Fibroblast of skin of left biceps (primary cell): Measurements from ENCODE around the gene TMEM26.
"Not testable (repeated sequence)": the region's sequence is repeated elsewhere in the genome, so short reads cannot be mapped to it uniquely, and the experiment has no call there.

Source experiments
- DNase-seq, 2 experiments: peaks; one replicate each; pipeline ENCODE4 v3.0.0-alpha.2; 2013; ENCODE audit warnings: low read depth in 2 of 2

TMEM26 gene

DNA sequence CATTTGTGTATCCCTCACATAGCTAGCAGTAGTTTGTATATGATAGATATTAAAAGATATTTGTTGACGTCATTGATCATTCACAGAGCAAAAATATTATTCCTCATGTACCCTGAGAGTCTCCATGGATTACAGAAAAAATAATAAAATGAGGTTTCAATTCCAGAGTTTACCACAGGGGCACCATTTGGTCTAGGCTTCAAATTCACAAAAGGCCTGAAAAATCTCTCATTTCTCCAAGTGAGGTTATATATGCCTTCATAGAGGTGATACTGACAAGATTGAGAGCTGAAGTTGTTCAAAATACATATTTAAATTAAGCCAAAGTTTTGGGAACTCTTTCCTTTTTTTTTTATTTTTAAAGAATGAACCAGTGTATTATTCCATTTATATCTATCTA is 52.7 kb downstream of the TMEM26 start:
- no peak for DNase-seq

GRCh38 chr10:61399406-61399805 is 53.8 kb downstream of the TMEM26 start:
- DNase-seq: peak; percentile 19 to 41

- DNase-seq: no peak
These were observed 54.6 kb downstream of the TMEM26 start for GRCh38 chr10:61398366-61399129.

DNA sequence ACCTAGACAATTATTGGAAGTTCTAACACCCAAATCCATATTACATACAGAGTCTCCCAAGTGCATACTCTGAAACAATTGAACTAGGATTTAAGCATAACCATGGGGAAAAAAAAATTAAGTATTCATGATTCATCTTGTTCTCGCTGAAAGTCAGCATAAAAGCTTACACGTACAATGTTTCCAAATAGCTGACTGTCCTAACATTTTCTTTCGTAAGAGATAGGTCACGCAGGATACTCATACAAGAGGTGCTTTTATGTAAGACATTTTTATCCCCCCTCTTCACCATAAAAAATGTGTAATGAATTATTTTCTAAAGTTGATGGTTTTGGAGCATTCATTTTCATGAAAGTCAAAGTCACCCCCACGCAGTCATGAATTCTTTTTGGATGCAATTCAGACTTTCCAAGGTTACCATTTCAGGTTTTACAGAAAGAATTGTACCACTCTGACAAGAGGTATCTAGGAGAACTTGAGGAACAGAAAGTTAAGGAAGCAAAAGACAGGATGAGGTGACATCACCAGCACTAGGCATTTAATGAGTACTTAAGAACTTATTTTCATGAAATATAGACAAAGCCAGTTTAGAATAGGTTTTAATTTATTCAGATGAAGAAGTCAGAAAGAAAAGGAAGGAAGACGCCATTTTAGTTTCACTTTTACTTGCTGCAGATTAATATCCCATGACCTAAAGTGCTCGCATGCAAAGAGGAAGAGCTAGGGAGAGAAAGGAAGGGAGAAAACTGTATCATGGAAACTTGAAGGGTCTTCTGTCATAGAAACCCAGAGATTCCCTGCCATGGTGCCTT is 55.8 kb downstream of the TMEM26 start:
- peak; percentile 24 to 33 for DNase-seq

GRCh38 chr10:61391281-61391680 is 61.9 kb downstream of the TMEM26 start:
- DNase-seq: no peak

- DNase-seq: no peak
These were observed 62.3 kb downstream of the TMEM26 start for GRCh38 chr10:61390851-61391250.

DNA sequence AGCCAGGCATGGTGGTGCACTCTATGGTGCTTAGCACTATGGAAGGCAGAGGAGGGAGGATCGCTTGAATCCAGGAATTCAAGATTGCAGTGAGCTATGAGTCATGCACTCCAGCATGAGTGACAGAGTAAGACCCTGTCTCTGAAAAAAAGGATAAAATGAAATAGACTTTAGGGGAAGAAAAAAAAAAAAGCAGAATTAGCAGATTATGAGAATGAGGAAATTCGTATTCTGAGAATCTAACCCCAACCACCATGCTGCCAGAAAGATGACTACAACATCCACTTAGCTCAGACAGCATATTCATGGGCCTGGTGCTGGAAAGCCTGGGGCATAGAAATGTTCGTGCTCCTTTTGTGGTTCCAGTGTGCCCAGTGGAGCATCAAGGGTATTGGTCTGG is 63.3 kb downstream of the TMEM26 start:
- no peak for DNase-seq

DNA sequence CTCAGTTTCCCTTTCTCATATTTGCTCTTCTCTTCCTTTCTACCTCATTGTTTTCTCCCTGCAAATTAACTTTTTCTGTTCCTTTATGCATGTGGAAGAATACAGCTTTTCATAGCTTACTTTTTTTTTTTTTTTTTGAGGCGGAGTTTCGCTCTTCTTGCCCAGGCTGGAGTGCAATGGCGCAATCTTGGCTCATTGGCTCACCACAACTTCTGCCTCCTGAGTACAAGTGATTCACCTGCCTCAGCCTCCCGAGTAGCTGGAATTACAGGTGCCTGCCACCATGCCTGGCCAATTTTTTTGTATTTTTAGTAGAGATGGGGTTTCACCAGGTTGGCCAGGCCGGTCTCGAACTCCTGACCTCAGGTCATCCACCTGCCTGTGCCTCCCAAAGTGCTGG is 64.2 kb downstream of the TMEM26 start:
- DNase-seq: not testable (repeated sequence)

GRCh38 chr10:61385231-61386001 is 67.8 kb downstream of the TMEM26 start:
- DNase-seq: no peak

DNA sequence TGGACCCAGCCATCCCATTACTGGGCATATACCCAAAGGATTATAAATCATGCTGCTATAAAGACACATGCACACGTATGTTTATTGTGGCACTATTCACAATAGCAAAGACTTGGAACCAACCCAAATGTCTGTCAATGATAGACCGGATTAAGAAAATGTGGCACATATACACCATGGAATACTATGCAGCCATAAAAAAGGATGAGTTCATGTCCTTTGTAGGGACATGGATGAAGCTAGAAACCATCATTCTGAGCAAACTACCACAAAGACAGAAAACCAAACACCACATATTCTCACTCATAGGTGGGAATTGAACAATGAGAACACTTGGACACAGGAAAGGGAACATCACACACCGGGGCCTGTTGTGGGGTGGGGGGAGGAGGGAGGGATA is 72.0 kb downstream of the TMEM26 start:
- DNase-seq: not testable (repeated sequence)

- DNase-seq: no peak
These were observed 74.3 kb downstream of the TMEM26 start for GRCh38 chr10:61378865-61379264.

DNA sequence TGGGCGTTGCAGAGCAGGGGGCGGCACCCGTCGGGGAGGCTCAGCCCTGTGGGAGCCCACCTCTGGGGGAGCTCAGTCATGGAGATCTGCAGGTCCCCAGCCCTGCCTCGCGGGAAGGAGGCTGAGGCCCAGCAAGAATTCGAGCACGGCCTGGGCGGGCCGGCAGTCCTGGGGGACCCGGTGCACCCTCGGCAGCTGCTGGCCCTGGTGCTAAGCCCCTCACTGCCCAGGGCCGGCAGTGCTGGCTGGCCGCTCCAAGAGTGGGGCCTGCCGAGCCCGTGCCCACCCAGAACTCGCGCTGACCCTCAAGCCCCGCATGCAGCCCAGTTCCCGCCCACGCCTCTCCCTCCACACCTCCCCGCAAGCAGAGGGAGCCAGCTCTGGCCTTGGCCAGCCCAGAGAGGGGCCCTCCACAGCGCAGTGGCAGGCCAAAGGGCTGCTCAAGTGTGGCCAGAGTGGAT is 76.2 kb downstream of the TMEM26 start:
- DNase-seq: no peak

- DNase-seq: no peak
These were observed 76.8 kb downstream of the TMEM26 start for GRCh38 chr10:61376377-61376776.

DNA sequence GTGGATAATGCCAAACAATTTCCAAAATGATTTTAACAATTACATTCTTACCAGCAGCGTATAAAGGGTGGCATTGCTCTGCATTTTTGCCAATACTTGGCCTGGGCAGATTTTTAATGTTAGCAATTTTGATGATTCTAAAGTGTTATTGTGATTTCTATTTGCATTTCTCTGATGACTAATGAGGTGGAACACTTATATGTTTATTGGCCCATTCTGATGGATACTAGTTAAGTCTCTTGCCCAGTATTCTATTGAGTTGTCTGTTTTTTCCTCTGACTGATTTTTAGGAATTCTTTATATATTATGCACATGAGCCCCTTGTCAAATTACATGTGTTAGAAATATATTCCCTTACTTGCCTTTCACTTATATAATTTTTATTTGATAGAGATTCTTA is 86.8 kb downstream of the TMEM26 start:
- DNase-seq: no peak

GRCh38 chr10:61364619-61365018 is 88.6 kb downstream of the TMEM26 start:
- no peak for DNase-seq

- DNase-seq: no peak
These were observed 90.2 kb downstream of the TMEM26 start for GRCh38 chr10:61363006-61363405.

DNA sequence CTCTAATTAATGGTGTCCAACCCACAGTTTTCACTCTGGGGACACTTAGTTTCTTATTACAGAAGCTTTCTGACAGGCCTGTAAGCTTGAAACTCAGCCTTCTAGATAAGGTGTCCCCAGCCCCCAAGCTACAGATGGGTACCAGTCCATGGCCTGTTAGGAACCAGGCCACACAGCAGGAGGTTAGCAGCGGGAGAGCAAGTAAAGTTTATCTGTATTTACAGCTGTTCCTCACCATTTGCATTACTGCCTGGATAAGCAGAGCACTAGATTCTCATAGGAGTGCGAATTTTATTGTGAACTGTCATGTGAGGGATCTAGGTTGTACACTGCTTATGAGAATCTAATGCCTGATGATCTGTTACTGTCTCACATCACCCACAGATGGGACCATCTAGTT is 93.7 kb downstream of the TMEM26 start:
- DNase-seq: no peak

DNA sequence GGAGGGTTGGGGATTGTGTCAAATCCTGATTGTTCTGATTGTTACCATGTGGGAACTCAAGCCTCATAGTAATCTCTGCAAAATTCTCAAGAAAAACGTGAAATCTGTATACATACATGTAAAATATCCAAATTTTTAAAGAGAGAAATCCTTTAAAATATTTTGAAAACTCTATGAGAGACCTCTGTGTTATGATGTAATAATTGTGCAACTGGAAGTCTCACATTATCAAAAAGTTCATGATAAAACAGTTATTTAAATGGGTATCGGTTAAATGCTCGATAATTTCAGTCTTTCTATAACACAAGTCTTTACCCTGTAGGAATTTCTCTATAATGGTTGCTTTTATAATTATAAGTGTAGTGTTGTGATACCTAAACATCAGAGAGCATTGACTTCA is 95.5 kb downstream of the TMEM26 start:
- DNase-seq: no peak
